VCaP (cell line): ENCODE data around the gene ASB10.

Source experiments
- H3K27ac ChIP-seq: fragments of 450-650 bp; 2 replicates; pipeline ENCODE4 v1.5.1; 2017
- TF ChIP-seq, protein P1 (sequence below): fragments of 450-650 bp; conservative IDR thresholded peaks from 2 replicates; pipeline ENCODE4 v1.5.1; 2017; ENCODE audit warnings: mild to moderate bottlenecking, moderate library complexity

The ASB10 gene

DNA sequence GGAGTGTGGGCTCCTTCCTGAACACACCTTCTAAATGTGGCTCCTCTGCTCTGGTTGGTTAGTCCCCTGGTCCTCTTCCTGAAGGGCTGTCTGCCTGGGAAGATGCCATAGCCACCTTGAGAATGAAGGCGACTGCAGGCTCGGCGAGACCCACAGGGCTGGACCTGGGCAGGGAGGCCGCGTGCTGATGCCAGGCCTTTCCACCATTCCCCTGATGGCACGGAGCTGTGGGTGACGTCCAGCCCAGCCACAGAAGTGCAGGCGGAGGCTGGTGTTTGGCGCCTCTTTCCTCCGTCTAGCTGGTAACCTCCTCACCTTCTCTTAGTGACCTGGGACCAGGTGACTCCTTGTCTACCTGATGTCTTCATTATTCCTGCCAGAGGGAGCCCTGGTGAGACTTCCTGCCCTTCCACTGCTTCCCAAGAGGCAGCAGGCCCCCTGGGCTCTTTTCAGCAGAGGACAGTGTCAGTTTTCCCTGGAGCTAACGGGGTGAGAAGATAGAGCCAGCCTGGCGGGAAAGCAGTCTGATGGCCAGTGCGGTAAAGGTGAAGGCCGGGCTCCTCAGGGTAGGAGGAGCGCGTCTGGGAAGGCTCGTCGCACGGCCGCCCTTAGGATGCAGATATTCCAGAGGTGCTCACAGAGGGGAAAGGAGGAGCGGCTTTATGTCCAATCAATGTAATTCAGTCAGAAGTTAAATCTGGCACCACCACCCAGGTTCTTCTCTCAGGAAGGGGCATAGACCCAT lies 54.4 kb downstream of the ASB10 start:
- H3K27ac ChIP-seq, result no peak overlapping the region
- TF ChIP-seq, protein P1, sequence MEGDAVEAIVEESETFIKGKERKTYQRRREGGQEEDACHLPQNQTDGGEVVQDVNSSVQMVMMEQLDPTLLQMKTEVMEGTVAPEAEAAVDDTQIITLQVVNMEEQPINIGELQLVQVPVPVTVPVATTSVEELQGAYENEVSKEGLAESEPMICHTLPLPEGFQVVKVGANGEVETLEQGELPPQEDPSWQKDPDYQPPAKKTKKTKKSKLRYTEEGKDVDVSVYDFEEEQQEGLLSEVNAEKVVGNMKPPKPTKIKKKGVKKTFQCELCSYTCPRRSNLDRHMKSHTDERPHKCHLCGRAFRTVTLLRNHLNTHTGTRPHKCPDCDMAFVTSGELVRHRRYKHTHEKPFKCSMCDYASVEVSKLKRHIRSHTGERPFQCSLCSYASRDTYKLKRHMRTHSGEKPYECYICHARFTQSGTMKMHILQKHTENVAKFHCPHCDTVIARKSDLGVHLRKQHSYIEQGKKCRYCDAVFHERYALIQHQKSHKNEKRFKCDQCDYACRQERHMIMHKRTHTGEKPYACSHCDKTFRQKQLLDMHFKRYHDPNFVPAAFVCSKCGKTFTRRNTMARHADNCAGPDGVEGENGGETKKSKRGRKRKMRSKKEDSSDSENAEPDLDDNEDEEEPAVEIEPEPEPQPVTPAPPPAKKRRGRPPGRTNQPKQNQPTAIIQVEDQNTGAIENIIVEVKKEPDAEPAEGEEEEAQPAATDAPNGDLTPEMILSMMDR, result no peak

DNA sequence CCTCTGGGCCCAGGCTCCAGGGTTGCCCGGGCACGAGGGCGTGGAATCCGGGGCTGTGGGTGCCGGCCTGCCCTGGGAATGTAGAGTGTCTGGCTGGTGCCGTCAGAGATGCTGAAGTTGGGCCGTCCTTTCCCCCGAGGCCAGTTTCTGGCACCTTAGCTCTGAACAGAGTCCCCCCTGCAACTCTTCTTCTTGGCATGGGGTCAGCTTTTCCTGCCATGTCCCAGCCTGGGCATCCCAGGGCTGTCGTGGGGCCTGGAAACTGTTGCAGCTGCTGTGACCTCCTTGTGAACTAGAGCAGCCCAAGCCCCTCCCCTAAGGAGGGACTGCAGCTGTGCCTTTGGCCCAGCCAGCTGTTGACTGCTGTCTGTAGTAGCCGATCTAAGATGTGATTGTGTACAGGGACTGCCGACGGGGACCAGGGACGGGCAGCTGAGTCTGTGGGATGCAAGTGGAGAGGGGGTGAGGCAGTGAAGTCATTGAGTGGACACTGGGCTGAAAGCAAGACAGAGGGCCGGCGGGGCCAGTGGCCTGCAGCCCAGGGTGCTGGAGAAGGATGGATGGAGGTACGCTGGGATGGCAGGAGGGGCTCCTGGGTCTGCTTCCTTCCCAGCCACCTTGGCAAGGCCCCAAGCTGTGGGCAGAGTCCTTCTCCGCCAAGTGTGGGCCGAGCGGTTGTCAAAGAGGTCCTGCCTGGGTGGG lies 55.3 kb downstream of the ASB10 start:
- TF ChIP-seq, protein P1, result no peak
- H3K27ac ChIP-seq, result no peak overlapping the region

DNA sequence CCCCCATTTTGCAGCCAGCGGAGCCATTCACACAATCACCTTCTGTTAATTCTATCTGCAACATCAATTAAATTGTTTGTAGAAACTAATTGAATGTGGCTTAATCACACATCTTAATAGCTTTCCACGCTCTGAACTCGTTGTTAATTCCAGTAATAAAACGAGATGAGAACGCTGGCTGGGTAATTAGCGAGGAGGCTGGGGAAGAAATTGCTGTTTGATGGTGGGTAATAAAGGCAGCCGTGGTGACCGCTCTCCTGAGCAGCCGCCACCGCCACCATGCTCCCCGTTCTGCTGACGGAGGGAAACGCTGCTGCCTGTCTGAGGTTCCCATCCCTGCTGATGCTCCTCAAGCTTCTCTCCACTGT lies 55.8 kb downstream of the ASB10 start:
- TF ChIP-seq, protein P1, result no peak
- no peak overlapping the region for H3K27ac ChIP-seq

DNA sequence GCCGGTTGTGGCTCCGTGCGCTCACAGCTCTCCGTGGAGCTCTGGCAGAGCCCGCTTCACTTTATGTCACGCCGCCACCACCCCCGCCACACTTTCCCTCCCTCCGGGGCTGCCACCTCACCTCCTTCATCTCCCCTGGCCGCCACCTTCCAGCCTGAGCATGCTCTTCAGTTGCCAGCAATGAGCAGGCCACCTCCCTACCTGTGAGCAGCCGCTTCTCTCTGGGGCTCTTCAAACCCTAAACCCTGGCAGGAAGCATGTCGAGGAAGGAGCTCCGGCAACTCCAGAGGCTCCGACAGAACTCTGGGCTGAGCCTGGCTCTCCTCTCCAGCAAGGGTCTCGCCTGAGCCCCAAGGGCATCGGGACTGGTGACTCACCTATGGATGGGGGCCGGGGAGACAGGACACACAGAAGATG lies 56.3 kb downstream of the ASB10 start:
- TF ChIP-seq, protein P1, result no peak
- no peak overlapping the region for H3K27ac ChIP-seq

DNA sequence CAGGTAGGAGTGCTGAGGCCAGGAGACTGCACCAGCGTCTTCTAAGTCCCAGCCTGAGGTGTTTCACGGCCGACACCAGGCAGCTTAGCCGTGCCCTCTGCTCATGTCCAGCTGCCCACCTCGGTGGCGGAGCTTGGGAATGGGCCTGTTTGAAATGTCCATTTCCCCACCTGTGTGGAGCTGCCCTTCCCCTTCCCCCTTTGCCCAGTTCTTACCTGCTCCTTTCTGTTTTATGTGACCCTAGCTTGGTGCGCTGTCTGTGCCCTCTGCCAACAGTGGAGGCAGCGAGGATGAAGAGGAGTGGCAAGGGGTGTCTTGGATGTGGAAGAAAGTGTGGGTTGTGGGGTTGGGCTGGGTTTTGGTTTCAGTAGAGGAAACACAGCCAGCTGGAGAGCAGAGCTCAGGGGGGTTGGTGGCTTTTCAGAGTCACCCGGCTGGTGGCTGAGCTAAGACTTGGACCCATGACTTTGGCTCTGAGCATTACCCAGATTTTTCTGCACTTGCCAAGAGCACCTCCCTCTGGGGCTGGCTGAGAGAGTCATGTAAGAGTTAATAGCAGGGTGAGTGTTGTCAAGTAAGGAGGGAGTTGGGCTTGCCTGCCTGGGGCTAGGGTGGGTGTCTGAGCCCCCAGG lies 57.0 kb downstream of the ASB10 start:
- TF ChIP-seq, protein P1, result no peak
- H3K27ac ChIP-seq, result no peak overlapping the region

DNA sequence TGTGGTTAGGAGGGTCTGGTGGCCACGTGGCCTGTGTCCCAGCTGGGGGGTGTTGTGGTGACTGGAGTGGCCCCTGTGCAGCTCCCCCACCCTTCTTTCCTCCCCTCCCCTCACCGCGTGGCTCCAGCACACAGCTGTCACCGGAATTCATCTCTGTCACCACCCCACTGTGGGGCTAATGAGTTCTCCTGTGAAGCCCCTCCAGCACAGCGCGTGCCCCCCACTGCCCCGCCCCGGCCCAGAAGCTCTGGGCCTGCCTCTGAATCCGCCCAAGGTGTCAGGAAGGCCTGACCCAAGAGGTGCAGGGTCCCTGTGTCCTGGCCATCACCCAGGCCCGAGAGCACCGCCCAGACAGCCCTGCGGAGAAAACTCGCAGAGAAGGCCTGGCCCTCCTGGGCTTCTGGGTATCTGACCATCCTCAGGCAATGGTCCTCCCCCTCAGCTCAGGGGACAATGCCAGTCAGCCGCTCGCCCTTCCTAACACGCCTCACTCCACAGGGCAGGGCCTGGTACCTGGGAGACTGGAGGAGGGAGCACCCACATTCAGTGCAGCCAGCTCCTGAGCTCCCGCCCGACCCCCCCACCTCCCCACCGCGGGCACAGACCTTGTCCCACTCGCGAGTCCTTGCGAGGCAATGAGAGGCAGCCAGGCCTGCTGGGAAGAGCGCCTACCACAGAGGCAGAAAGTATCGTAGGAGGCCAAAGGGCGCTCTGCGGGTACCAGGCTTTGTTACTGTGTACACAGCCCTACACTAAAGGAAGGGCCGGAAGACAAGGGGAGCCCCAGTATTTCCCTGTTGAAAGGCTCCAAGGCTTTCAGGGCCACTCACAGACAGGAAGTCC lies 57.7 kb downstream of the ASB10 start:
- H3K27ac ChIP-seq, result no peak overlapping the region
- TF ChIP-seq, protein P1, result no peak

DNA sequence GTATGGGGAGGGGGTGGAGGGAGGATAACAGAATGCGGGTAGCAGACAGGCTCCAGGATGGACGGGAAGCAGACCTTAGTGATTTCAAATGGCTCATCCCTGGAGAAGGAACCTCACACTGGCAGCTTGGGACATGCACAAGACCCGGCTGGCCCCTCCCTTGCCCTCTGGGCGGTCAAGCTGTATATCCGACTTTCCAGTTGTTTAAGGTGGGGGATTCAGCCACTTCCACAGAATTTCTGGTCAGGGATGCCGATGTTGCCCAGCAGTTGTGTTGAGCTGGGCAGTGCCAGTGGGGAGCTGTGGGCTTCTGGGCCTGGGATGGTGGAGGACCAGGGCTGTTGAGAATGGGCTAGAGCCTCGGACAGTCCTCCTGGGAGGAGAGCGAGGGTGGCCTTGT lies 58.3 kb downstream of the ASB10 start:
- no peak overlapping the region for H3K27ac ChIP-seq
- TF ChIP-seq, protein P1, result no peak
